Panc1 (cell line): ENCODE measurements around the gene IL31RA.

Experiments used
- CTCF ChIP-seq: fragments of 450-650 bp; IDR thresholded peaks from 2 replicates; pipeline ENCODE4 v1.5.1; 2017; ENCODE audit warnings: mild to moderate bottlenecking
- POLR2AphosphoS5 ChIP-seq: IDR thresholded peaks from 2 replicates; pipeline ENCODE4 v1.6.1; 2012; ENCODE audit warnings: mild to moderate bottlenecking, low read depth, low read length, moderate library complexity
- SIN3A ChIP-seq: IDR thresholded peaks from 2 replicates; pipeline ENCODE4 v1.6.1; 2012; ENCODE audit warnings: low read depth, mild to moderate bottlenecking, low read length, moderate library complexity, borderline replicate concordance; ENCODE audit not compliant: insufficient read depth
- TCF7L2 ChIP-seq: IDR thresholded peaks from 2 replicates; pipeline ENCODE4 v1.6.1; 2011; ENCODE audit warnings: mild to moderate bottlenecking, low read depth, low read length, inconsistent platforms

DNA sequence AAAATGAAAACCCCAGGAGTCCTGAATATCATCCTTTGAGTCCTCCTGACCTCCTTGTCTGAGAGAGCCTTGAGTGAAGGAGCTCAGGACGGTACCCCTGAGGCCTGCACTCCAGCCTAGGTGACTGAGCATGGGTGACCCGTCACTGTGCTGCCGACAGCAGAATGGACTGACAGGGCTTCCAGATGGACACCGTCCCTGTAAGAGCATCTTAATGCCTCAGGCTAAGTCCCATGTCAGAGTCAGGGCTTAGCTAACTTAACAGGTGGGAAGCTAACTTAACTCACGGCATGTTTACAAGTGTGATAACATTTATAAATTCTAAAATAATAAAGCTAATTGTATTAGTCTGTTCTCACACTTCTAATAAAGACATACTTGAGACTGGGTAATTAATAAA lies 75.3 kb downstream of the IL31RA start:
- TF ChIP-seq CTCF (no peak), TCF7L2 (no peak), POLR2AphosphoS5 (no peak), SIN3A (no peak)
